AG08396 (cell line): ENCODE data around the gene NPTXR.

Source experiments
- DNase-seq: peaks from one replicate; pipeline ENCODE4 v3.0.0; 2012; ENCODE audit warnings: low spot score, mixed read lengths

The NPTXR gene

DNA sequence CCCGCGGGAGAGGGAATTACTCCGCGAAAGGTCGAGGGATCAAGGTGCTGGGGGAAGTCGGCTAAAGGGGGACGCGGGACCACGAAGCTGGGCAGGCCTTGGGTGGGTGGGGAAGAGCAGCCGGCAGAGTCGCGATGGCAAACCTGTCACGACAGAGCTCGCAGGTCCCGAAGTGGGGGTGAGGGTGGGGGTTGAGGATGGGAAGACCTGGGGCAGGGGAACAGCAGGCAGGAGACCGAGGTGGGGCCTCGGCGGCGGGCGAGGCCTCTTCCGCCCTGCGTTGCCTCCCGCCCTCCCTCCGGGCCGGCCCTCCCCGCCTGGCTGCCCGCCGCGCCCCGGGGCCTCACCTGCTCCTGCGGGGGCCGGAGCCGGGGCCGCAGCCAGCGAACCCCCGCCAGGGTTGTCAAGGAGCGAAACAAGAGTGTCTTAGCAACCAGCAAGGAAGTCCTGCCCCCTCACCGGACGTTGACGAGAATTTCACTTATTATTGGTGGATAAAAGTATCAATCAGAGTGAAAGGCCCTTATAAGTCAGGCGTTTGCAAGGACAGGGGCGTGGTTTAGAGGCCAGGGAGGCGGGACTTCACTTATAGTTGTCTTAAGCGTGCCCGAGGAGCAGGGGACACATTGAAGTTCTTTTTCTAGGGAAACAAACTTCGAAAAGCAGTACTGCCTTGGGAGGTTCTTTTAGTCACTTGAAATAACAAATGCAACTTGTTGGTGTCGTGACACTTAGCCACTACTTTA is 49.9 kb downstream of the NPTXR start, which contains the start of gene DNAL4:
Gene DNAL4 (minus strand): TSS at position 423 of the 746 bp plus-strand sequence. CDS start 11,412 bp downstream, outside the sequence.
- DNase-seq = peak; percentile 97

DNA sequence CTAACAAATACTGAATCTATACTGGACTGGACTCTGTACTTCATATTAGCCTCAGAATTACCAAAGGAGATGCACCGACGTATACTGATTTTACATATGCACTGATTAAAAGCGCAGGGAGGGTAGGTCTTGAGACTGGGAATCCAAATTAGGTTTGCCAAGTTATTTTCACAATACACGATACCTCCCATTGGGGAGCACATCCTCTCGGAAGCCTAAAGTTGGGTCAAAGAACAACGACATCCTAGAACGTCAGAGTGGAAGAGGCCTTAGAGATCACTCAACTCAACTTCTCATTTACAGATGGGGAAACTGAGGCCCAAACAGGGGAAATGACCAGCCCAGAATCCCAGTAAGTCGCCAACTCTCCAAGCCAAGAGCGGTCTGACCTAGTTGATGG is 50.5 kb downstream of the NPTXR start:
- DNase-seq = no peak

DNA sequence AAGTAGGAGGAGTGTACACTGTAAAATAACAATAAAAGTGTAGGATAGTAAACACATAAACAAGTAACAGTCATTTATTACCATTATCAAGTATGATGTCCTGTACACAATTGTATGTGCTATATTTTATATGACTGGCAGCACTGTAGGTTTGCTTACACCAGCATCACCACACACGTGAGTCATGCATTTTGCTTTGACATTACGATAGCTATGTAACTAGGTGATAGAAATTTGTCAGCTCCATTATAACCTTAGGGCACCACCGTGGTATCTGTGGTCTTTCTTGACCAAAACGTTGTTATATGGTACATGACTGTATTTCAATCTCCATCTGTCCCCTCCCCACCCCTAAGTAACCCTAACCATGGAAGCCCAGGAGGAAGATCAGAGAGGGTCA is 51.0 kb downstream of the NPTXR start:
- DNase-seq = no peak

DNA sequence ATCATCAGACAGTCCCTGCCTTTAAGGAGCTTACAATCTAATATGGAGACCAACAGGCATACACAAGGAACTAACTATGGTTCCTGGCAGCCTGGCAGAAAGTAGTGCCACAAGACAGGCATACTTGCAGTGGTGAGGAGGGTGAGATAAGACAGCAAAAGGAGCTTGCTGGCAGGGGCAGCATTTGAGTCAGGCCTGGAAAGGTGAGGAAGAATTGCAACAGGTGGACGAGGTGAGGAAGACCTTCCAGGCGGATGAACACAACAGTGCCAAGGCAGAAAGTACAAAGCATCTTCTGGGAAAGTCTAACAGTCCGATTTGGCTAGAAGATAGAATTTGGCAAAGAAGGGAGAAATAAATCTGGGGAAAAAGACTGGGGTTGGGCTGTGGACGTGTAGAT is 54.2 kb downstream of the NPTXR start:
- no peak for DNase-seq

DNA sequence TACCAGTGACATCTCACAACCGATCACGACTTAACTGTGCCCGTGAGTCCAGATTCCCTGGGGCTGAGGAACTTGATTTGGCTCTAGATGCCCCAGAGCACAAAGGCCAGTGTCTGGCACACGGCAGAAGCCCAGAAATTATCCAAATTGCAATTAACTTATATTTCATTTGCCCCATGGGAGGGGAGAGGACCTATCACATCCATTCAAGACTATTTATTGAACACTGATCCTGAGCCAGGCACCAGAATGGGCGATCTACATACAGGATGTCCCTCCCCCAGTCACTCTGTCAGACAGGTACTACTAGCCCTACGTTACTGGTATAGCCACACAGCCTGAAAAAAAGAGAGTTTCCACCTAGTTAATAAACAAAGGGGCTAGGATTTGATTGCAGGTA is 55.0 kb downstream of the NPTXR start:
- DNase-seq = no peak

DNA sequence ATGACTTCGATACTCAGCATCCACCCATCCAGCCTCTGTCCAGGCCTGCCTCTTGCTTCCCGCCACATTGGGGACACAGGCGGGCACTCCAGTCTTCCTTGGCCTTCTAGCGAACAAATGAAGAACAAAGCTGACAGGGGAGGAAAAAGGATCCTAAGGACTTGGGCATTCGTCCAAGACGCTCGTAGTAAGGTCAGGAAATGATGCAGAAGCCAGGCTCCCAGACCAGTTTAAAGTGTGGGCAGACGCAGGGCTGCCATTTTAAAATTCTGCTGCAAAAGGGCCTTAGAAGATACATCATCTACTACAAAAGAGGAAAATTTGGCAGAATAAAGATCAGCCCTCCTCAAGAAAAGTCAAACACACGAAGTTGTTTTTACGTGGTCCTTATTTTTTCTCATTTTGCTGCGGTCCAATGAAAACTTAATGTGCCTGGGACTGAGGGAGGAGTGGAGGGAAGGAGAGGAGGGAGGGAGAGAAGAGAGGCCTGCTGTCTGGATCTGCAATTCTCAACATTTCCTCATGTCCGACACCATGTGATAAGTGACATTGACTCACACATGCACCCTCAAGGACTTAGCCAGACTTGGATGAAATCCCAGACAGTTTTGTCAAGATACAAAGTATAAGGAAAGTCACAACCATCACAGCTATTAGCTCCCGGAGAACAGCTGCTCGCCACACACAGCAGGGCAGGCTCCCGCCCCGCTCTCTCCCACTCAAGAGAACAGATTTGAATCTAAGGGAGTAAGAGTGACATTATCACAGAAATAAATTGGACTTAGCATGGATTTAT is 55.6 kb downstream of the NPTXR start:
- peak; percentile 75 for DNase-seq

DNA sequence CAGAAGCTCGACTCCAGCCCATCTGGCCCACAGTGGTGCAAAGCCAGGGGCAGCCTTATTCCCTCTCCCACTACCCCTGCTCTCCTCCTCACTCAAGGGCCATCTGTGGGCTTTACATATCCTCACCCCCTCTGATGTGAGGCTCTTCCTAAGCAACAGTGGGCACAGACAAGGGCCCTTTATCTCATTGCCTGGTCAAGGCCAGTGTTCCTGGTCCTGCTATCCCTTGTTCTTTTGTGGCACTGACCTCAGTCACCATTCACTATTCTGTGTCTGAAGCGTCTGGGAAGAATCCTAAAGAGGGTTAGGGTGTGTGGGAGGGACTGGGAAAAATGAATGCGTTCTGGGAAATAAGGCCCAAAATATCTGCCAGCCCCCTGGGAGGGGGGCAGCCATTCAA is 57.2 kb downstream of the NPTXR start:
- no peak for DNase-seq

DNA sequence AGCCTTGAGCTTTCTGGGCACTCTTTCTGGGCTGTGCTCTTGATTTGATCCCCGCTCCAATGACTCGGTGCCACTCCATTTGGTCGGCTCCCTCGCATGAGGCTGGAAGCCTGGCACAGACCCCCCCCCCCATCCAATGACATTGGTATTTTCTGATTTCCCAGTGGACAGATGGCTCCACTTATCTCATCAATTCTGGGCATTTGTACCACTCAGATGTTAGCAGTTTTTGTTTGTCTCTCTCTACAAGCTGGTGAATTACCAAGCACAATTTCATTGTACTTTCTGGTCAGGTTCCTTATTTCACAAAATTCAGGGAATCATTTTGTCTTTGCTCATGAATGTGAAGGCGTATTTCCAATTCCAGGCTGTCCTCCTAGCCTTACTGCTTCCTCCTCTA is 59.0 kb downstream of the NPTXR start:
- DNase-seq = no peak

DNA sequence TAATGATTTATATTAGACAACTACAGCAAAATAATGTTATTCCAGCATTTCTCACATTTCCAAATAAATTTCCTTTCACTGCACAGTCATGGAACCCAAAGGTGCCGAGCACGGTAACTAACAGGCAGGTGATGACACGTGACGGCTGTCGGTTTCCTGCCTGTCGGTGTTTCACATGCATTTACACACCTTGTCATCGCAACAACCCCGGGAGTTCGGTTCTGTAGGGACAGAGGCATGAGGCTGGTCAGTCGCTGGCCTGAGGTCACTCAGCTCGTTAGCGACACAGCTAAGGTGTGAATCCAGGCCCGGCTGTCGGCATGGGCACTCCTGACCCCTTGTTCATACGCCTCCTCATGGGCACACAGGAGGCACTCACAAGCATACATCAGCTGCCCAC is 59.8 kb downstream of the NPTXR start:
- DNase-seq = no peak

DNA sequence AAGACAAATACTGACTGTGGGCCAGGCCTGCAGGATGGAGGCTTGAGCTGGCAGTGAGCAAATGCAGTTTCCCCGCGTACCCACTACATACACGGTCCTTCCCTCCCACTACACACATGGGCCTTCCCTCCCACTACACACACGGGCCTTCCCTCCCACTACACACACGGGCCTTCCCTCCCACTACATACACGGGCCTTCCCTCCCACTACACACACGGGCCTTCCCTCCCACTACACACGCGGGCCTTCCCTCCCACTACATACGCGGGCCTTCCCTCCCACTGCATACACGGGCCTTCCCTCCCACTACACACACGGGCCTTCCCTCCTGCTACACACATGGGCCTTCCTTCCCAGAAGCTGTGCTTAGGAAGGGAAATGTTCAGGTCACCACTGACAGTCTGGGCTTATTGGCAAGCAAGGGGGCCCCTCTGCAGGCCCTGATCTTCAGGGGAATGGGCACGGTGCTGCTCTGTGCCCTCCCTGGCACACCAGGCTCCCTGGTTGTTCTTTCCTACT is 60.7 kb downstream of the NPTXR start:
- DNase-seq = no peak

DNA sequence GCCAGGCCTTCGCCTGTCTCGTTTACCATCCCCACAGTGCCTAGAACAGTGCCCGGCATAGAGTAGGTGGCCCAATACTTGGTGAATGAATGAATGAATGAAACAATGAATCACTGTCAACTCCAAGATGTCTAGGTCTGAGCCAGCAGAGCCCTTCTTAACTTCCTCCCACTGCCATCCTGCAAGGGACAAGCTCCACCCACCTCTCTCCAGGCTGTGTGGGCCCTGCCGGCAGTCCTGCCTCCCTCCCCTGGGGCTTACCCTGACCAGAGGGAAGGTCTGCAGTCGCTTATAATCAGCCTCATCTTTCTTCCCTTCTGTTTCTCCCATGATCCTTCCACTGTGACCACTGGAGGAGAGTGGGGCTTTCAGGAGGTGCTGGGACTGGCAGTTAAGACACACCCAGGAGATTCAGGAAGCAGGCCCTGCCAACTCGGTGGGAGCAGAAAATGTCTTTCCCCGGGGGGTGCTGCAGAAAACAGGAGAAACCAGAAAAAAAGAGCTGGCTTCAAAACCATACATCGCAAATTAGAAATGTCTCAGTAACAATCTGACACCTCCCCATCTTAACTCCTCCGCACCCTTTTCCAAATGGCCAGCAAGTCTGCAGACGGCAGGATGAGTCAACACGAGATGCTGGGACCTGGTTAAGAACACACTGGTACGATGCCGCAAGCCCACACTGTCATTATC is 61.3 kb downstream of the NPTXR start:
- DNase-seq = no peak

DNA sequence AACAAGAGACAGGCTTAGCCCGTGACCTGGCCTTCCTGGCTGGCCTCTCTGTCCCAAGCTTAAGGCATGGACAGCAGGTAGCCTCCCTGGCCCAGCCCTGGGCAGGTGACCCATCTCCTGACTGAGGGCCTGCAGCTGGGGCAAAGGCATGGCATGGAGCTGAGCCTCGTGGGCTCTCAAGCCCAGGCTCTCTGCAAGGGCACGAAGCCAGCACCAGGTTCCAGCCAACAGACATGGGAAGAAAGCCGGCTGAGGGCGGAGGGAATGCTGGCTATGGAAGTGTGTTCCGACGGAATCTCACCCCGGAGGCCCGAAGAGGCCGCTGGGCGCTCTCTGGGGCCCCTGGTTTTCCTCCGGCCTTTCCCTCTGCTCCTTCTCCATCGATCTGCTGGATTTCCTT is 62.8 kb downstream of the NPTXR start:
- DNase-seq = no peak

DNA sequence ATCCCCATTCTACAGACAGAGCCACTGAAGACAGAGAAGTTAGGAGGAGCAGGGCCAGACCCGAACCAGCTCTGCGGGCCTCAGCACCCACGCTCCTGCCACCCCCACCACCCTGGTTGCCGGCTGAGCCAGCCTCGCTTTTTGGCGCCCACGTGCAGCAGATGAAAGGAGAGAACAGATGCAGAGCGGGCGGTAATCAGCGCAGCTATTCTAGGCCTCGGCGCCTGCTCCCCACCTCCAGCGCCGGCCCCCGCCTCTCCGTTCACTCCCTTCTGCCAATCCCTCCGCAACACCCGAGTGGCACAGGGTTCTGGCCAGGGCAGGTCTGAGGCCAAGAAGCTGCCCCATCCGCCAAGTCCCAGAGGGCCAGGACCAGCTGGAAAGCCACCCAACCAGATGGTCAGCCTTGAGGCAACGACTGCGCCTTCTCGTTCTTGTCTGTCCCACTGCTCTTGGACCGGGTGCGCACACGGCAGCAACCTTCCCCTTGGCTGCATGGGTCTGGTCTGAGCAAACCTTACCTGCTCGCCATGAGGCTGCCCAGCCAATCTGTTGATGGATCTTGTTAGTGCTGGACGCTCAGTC is 66.6 kb downstream of the NPTXR start:
- no peak for DNase-seq

DNA sequence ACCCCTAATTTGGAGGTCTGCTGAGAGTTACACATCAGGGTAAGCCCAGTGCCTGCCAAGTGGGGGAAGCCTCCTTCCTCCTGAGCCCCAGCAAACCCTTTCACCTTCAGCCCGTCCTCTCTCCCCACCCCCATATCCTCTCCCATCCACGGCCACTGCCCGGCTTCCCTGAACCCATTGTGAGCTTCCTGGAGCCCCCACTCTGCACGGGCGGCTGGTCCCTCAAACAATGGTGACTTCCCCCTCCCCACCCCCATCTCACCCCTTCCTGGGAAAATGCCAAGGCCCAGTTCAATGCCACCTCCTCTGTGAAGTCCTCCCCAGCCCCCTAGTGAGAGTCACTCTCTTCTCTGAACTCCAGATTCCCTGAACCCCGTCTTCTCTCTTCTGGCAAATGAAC is 67.7 kb downstream of the NPTXR start:
- no peak for DNase-seq

DNA sequence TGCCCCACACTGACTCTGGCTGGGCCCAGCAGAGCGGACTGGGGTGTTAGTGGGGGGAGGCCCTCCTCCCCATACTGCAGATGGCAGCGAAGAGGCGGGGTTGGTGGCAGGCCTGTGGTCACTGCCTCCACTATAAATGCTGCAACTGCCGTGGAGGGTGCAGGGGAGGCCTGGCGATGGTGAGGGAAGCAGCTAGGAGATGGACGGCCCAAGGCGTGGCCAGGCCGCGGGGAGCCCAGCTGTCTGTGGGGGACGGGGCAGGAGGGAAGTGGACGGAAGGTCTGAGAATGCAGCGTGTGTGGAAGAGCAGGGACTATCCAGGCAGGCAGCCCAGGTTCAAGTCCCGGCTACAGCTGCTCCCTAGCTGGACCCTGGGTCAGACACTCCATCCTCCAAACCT is 68.2 kb downstream of the NPTXR start:
- no peak for DNase-seq

DNA sequence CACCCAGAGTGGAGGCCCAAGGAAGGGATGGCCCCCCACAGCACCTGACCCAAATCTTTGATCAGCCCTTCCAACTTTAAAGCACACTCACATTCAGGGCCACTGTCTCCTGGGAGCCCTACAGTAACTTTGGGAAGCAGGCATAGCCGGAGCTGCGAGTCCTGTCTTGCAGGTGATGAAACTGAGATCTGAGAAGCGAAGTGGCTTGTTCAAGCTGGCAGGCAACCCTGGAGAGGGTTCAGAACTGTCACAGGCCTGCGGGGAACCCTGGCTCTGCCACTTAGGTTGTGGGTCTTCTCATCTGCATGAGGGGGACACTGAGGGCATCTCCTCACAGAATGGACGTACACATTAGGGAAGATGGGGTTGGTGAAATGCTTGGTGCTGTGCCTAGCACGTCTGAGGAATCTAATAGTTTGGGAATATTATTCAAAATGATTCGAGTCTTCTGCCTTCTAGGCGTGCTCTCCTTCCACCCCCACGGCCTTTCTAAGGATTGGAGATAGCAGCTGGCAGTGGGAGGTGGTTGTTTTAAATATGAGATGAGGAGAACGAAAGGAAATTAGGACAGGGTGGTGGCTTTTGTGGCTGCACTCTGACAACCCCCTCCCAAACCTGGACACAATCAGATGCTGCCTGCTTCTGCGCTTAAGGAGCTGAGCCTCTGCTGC is 69.2 kb downstream of the NPTXR start:
- no peak for DNase-seq

DNA sequence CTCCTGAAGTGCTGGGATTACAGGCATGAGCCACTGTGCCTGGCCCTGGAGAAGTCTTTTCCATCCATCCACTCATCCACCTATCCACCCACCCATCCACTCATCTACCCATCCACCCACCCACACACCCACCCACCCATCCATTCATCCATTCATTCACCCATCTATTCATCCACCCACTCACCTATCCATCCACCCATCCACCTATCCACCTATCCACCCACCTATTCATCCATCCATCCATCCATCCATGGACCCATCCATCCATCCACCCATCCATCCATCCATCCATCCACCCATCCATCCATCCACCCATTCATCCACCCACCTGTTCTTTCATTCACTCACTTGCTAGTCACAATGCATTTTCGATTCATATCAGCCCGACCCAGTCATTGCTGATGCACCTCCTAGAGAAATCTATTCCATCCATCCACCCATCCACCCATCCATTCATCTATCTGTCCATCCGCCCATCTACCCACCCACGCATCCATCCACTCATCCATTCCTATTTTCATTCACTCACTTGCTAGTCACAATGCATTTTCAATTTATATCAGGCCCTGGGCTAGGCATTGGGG is 70.4 kb downstream of the NPTXR start:
- DNase-seq = no peak

DNA sequence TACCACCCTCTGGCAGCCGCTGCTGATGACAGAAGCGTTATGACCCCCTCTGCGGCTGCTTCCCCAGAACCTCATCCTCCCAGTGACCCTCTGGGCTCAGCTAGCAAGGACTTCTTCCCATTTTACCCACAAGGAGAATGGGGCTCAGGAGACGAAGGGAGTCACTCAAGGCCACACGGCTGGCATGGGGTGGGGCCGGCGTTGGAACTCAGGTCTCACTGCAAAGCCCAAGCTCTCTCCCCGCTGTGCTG is 71.3 kb downstream of the NPTXR start:
- DNase-seq = no peak

DNA sequence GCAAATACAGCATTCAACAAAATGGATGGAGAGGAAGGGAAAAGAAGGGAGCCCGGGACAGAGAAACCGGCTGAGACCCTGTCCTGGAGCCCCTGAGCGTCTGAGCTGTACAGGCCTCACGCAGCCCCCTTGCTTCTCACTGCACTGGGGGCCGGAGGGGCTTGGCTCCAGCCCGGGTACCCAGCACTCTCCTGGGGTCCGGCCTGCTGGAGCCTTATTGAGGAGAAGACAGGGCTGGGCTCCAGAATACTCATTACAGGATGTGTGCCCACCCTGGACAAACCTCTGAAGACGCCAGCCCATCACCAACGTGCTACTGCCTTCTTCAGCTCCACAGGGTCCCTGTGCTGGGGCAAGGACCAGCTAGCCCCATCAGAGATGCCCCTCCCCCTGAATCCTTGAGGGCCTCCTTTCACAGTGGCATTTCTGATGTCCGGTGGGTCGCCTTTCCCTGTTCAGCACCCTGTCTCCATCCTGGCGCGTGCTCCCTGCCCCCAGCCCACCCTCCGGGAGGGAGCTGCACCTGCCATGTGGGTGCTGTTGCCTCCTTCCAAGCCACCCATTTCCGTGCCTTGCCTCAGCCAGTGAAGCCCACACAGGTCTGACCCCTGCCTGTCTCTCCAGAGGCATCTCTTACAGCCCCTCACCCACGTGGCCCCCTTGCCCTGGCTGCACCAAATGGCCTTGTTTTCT is 73.4 kb downstream of the NPTXR start:
- DNase-seq = no peak
